ENCODE measurements around the gene NAGLU.

GRCh38 chr17:42568341-42569111 is 32.5 kb downstream of the NAGLU start:
- no peak for TF ChIP-seq CTCF (IDR thresholded peaks at IDR 0.05)
- no peak for TF ChIP-seq POLR2A (IDR thresholded peaks at IDR 0.05)
